22Rv1 (cell line): Measurements from ENCODE around the gene SLC7A8.

Experiments
- ZFX ChIP-seq: fragments of 450-650 bp; IDR thresholded peaks from 2 replicates; pipeline ENCODE4 v1.6.1; 2017; ENCODE audit warnings: antibody characterized with exemption, borderline replicate concordance
- TF ChIP-seq, protein P1 (sequence below): fragments of 450-650 bp; IDR thresholded peaks from 2 replicates; pipeline ENCODE4 v1.5.1; 2017; ENCODE audit warnings: mild to moderate bottlenecking

- TF ChIP-seq, protein P1, sequence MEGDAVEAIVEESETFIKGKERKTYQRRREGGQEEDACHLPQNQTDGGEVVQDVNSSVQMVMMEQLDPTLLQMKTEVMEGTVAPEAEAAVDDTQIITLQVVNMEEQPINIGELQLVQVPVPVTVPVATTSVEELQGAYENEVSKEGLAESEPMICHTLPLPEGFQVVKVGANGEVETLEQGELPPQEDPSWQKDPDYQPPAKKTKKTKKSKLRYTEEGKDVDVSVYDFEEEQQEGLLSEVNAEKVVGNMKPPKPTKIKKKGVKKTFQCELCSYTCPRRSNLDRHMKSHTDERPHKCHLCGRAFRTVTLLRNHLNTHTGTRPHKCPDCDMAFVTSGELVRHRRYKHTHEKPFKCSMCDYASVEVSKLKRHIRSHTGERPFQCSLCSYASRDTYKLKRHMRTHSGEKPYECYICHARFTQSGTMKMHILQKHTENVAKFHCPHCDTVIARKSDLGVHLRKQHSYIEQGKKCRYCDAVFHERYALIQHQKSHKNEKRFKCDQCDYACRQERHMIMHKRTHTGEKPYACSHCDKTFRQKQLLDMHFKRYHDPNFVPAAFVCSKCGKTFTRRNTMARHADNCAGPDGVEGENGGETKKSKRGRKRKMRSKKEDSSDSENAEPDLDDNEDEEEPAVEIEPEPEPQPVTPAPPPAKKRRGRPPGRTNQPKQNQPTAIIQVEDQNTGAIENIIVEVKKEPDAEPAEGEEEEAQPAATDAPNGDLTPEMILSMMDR, result no peak
- TF ChIP-seq ZFX, result no peak
Observed at GRCh38 chr14:23104591-23105347, 78.7 kb downstream of the SLC7A8 start, which contains the start of gene CIROP.
